ENCODE results near the gene ATP10B.

ATP10B gene

GRCh38 chr5:160547872-160548271 is 304.1 kb downstream of the ATP10B start:
- no peak for DNase-seq

- DNase-seq, result no peak
Measured at GRCh38 chr5:160547061-160547460, 304.9 kb downstream of the ATP10B start.

DNA sequence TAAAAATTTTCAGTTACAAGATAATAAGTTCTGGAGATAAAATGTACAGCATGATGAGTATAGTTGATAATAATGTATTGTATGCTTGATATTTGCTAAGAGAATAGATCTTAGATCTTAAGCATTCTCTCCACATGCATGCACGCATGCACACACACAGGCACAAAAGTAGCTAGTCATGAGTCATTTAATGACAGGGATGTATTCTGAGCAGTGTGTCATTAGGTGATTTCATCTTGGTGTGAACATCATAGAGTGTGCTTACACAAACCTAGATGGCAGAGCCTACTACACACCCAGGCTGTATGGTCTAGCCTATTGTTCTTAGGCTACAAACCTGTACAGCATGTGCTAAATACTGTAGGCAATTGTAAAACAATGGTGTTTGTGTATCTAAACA is 306.2 kb downstream of the ATP10B start:
- no peak for DNase-seq

DNA sequence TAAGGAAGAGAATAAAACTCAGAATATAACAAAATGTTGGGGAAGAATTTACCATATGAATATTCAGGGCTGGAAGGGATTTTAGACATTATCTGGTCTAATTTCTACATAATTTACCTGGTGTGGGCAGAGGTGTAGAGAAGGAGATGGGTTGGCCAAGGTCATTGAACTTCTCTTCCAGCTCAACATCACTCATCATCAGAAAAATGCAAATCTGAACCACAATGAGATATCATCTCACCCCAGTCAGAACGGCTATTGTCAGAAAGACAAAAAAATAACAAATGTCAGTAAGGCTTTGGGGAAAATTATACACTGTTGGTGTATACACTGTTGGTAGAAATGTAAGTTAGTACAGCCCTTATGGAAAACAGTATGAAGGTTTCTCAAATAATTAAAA is 308.6 kb downstream of the ATP10B start:
- DNase-seq, result no peak

DNA sequence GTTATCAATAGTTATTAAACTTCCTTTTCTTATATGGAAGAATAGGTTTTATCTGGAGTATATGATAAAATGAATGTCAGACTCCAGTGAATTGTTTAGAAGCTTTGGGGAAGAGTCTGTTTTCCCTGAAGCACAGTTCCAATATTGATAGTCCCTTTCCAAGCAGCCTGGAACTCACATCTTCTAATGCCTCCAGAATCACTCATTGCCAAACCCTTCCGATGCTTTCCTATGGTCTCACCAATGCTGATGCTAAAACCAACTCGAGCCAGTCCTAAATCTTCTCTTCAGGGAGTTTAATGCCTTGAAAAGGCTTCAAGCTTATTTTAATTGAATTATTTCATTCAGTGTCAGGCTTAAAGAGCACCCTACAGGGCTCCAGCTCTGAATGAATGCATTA is 309.2 kb downstream of the ATP10B start:
- no peak for DNase-seq

DNA sequence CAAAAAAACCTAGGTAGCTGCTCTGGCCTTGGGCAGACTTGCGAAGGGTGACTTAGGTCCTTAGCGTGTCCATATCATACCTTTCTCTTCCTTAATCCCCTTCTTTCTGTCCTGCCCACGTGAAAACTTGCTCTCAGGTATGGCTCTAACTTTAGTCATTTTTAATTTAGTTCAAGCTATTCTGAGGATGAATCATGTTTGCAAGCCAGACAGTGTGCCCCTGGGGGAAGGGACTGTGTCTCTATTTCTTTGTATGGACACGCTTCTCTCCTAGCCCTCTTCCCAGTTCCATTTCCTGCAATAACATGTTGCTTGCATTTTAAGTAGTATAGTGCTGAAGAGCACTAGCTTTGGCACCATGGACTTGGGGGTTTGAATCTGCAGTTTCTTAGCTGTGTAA is 309.7 kb downstream of the ATP10B start:
- DNase-seq, result no peak

GRCh38 chr5:160539431-160539830 is 312.6 kb downstream of the ATP10B start:
- no peak for DNase-seq

DNA sequence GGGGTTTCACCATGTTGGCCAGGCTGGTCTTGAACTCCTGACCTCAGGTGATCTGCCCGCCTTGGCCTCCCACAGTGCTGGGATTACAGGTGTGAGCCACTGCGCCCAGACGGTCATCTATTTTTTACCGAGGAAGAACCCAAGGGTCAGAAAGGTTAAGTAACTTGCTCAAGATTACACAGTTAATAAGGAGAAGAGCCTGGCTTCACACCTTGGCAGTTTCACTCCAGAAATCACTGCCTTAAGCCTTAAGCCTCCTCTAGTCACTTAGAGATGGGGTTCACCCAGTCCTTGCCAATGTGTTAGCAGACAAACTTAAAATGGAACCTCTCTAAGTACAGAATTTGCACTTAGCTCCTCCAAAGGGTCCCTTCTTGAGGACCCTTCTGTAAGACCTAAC is 314.1 kb downstream of the ATP10B start:
- DNase-seq, result no peak

DNA sequence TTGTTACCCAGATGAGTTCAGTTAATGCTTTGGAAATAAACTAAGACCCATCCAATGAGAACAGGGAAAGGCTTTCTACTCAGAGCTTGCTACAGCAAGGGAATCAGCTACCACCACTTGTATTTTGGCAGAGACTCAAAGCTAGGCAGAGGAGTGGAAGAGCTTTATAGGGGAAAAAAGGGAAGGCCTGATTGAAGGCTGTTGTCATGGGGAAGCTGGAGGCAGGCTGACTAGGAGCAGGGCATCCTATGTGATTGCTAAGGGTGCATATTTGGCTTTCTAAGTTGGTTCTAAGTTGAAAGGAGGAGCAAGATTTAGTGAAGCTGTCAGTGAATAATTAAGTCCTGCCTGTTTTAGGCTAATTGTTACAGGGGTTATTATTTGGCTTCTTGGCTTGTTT is 314.9 kb downstream of the ATP10B start:
- no peak for DNase-seq

- DNase-seq, result no peak
Measured at GRCh38 chr5:160534914-160535313, 317.1 kb downstream of the ATP10B start.

GRCh38 chr5:160534125-160534524 is 317.9 kb downstream of the ATP10B start:
- DNase-seq, result no peak

GRCh38 chr5:160525471-160526261 is 326.3 kb downstream of the ATP10B start:
- DNase-seq, result no peak

DNA sequence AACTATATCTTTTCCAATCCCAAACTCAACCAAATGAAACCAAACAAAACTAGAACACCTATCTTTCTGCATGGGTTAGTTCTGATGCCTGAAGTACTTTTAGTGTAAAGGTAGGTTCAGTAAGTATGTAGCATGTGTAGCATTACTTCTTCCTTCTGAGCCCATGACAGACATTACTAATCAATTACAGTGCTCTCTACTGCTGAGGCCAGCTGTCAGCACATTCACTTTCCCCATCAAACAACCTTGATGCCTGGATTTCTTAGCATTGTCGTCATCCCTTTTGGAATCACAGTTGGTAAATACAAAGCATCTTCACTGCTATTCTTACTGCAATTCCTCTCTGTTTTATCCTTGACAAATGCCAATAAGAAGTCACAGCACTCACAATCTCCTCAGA is 327.2 kb downstream of the ATP10B start:
- DNase-seq, result no peak

DNA sequence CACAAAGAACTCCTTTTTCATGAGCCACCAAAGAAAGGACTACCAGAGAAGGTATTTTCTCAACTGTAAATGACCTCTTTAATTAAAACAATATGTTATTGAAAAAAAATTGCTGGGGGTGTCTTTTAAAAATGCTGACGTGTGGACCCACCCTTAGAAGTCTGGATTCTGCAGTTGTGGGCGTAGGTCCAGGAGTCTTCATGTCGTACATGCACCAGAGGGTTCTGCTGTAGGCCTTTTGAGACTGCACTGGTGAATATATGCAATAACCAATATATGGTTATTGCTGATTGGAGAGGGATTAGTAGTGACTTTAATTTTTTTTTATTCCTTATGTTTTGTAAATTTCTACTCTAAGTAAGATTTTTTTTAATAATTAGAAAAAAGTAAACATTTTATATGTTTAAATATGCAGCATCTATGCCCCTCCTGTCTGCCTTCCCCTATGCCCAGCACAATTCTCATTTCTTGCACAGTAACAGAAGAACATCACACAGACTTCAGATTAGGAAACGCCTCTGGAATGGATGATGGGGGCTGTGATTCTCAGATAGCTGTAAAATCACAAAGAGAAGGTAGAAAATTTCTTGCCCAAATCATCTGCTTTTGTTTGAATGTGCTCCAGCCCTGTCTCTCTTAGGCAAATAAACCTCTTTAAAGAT is 328.4 kb downstream of the ATP10B start:
- no peak for DNase-seq

DNA sequence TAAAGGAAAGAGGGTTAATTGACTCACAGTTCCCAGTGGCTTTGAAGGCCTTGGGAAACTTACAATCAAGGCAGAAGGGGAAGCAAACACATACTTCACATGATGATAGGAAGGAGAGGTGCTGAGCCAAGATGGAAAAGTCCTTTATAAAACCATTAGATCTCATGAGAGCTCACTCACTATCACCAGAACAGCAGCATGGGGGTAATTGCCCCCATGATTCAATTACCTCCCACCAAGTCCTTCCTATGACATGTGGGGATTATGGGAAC is 330.7 kb downstream of the ATP10B start:
- DNase-seq, result no peak

GRCh38 chr5:160520609-160521391 is 331.2 kb downstream of the ATP10B start:
- no peak for DNase-seq

DNA sequence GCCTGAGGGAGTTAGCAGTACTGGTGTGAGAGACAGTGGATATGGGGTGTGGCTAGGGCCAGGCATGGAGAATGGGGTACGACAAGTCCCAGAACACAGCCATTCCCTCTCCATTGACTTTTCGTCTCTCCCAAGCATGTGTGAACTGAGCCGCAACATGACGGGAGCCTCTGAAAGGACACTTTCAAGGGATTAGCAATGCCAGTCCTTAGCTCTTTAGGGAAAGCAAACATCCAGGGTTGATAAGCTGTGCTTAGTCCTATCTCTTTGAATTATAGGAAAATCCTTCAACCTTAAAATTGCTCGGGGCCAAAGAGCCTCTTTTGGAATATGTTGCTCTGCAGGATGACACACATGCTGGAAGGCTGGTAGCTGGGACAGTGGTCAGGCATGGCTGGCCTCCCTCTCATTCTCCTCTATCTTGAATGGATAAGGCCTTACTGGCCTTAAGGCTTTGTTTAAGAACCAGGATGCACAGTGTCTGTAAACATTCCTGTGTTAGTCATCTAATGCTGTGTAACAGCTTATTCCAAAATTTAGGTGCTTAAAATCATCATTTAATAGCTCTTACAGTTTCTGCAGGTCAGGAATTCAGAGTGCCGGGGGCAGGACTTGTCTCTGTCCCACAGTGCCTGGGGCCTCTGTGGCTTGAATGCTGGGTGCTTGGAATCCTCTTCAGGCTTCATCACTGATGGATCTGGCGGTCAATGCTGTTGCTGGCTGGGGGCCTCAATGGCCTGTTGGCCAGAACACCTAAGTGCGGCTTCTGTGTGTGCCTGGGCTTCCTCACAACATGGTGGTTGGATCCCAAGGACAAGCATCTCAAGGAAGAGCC is 335.1 kb downstream of the ATP10B start:
- no peak for DNase-seq

DNA sequence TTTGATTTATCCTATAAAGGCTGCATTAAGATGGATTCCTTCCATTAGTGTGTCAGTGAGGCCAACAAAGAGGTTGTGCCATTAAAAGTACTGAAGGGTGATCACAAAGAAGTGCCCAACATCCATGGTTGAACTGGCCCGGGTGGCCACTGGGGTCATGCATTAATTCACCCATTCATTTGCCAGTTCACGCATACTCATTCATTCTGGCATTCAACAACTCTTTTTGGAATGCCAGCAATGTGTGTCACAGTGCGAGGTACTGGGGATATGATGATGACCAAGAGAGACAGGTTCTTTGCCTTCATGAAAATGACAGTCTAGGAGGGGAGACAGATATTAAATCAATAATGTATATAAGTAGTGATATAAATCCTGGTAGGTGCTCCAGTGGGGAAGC is 337.1 kb downstream of the ATP10B start:
- no peak for DNase-seq

GRCh38 chr5:160514191-160514590 is 337.8 kb downstream of the ATP10B start:
- DNase-seq, result no peak

DNA sequence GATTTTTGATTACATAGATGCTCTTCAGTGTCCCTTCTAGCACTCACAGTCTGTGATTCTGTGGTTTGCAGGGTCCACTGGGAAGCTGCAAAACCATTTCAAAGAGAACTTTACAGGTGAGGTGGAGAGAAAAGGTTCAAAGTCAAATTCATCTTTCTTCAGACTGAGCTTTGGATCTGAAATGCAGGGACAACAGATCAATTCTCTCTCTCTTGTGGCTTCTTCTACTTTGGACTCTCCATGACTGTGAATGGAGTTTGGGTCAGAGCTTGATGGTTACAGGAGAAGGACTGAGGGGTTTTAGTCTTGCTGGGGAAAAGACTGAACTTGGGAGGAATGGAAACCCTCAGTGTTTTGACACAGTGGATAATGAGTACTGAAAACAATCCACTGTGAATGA is 338.5 kb downstream of the ATP10B start:
- DNase-seq, result no peak

Measured in COR-L47 (cell line).